Thoracic aorta (tissue), 2 donors: ENCODE data around the gene AGAP2. TPM values are rescaled to one million over a fixed set of nuclear protein-coding genes. Genes with fewer than 3 reads are reported as not detected.
"Not testable (repeated sequence)": the region's sequence is repeated elsewhere in the genome, so short reads cannot be mapped to it uniquely, and the experiment has no call there.

Experiments used
- ATAC-seq: fragments of 150-250 bp; one replicate; pipeline ENCODE4 v1.8.0; 2017; ENCODE audit warnings: low read depth; ENCODE audit not compliant: insufficient number of reproducible peaks, low FRiP score
- DNase-seq: peaks from one replicate; pipeline ENCODE4 v3.0.0-alpha.2; 2020; ENCODE audit warnings: low spot score
- H3K27ac ChIP-seq, 2 donors: fragments of 200-600 bp; sonication (generic); 1 replicate in 1 of 2; 2 replicates in 1 of 2; pipeline ENCODE4 v1.5.1; 2016; ENCODE audit warnings: mild to moderate bottlenecking in 2 of 2, moderate library complexity in 2 of 2
- H3K27me3 ChIP-seq: fragments of 200-600 bp; sonication (generic); replicated peaks from 2 replicates; pipeline ENCODE4 v1.6.0; 2016; ENCODE audit warnings: mild to moderate bottlenecking; ENCODE audit not compliant: insufficient read depth
- H3K36me3 ChIP-seq: fragments of 200-600 bp; sonication (generic); one replicate; pipeline ENCODE4 v1.5.1; 2016
- H3K4me1 ChIP-seq, 2 donors: fragments of 200-600 bp; sonication (generic); 1 replicate in 1 of 2; 2 replicates in 1 of 2; pipeline versions ENCODE4 v1.5.1 to v1.6.0; 2016; ENCODE audit warnings: low read depth in 2 of 2, mild to moderate bottlenecking in 1 of 2; ENCODE audit not compliant: control insufficient read depth in 1 of 2
- H3K4me3 ChIP-seq: fragments of 200-600 bp; sonication (generic); 2 replicates; pipeline ENCODE4 v1.5.1; 2016; ENCODE audit warnings: mild to moderate bottlenecking
- H3K9me3 ChIP-seq: fragments of 200-600 bp; sonication (generic); 2 replicates; pipeline ENCODE4 v1.5.1; 2016
- CTCF ChIP-seq: fragments of 200-600 bp; sonication (generic); IDR thresholded peaks from one replicate; pipeline ENCODE4 v1.5.1; 2019; ENCODE audit warnings: antibody characterized with exemption
- total RNA-seq, 2 donors: library from RNA; depleted of rRNA; stranded (reverse); fragments of >200 nt; gene quantifications; one replicate each; pipeline versions ENCODE4 v1.1.0 to v1.2.3, GENCODE V29; 2016

The AGAP2 gene
- total RNA-seq, 2 donors from 2014 or later: 1.2 to 3.5 TPM

- Histone ChIP-seq H3K27ac (no peak overlapping the region), H3K9me3 (no peaks in the 10 kb centered on the region), H3K4me1 (peaks cover 0 to 19% of the 10 kb centered on the region in 2 donors), H3K36me3 (peaks cover 16% of the 10 kb centered on the region), H3K4me3 (no peak overlapping the region), H3K27me3 (no peaks in the 10 kb centered on the region)
- no peak for DNase-seq
- no peak for ATAC-seq
- no peak for TF ChIP-seq CTCF
Measured at GRCh38 chr12:57724936-57725740, 13.4 kb downstream of the AGAP2 start.

- peaks cover 0 to 19% of the 10 kb centered on the region in 2 donors for H3K4me1 ChIP-seq
- H3K4me3 ChIP-seq: no peak overlapping the region
- TF ChIP-seq CTCF: no peak
- H3K36me3 ChIP-seq: peaks cover 25% of the 10 kb centered on the region
- H3K27ac ChIP-seq: no peak overlapping the region
- H3K9me3 ChIP-seq: no peaks in the 10 kb centered on the region
- no peaks in the 10 kb centered on the region for H3K27me3 ChIP-seq
- ATAC-seq (no peak), DNase-seq (no peak)
Measured at GRCh38 chr12:57724003-57724935, 14.3 kb downstream of the AGAP2 start.

- H3K27me3 ChIP-seq: no peaks in the 10 kb centered on the region
- ATAC-seq (no peak), DNase-seq (no peak)
- H3K27ac ChIP-seq: no peak overlapping the region
- H3K4me1 ChIP-seq: peaks cover 0 to 19% of the 10 kb centered on the region in 2 donors
- no peak for TF ChIP-seq CTCF
- H3K36me3 ChIP-seq: peaks cover 32% of the 10 kb centered on the region
- no peak overlapping the region for H3K4me3 ChIP-seq
- no peaks in the 10 kb centered on the region for H3K9me3 ChIP-seq
Measured at GRCh38 chr12:57723630-57723962, 14.9 kb downstream of the AGAP2 start.

- H3K4me3 ChIP-seq: no peak overlapping the region
- ATAC-seq (no peak), DNase-seq (no peak)
- H3K27me3 ChIP-seq: no peaks in the 10 kb centered on the region
- no peak overlapping the region for H3K27ac ChIP-seq
- TF ChIP-seq CTCF: no peak
- peaks cover 0 to 19% of the 10 kb centered on the region in 2 donors for H3K4me1 ChIP-seq
- H3K9me3 ChIP-seq: no peaks in the 10 kb centered on the region
- peaks cover 38% of the 10 kb centered on the region for H3K36me3 ChIP-seq
Measured at GRCh38 chr12:57722716-57723629, 15.6 kb downstream of the AGAP2 start.

GRCh38 chr12:57721846-57722608 lies 16.5 kb downstream of the AGAP2 start:
- DNase-seq: not testable (repeated sequence)
- H3K36me3 ChIP-seq: peaks cover 44% of the 10 kb centered on the region

More at GRCh38 chr12:57721846-57722608, 16.5 kb downstream of the AGAP2 start:
- H3K4me3 ChIP-seq, H3K27ac ChIP-seq, H3K27me3 ChIP-seq, H3K9me3 ChIP-seq, ATAC-seq: not testable (repeated sequence)
- H3K4me1 ChIP-seq: peaks cover 0 to 13% of the 10 kb centered on the region in 2 donors
